ENCODE measurements around the gene MRTFA.

MRTFA gene

DNA sequence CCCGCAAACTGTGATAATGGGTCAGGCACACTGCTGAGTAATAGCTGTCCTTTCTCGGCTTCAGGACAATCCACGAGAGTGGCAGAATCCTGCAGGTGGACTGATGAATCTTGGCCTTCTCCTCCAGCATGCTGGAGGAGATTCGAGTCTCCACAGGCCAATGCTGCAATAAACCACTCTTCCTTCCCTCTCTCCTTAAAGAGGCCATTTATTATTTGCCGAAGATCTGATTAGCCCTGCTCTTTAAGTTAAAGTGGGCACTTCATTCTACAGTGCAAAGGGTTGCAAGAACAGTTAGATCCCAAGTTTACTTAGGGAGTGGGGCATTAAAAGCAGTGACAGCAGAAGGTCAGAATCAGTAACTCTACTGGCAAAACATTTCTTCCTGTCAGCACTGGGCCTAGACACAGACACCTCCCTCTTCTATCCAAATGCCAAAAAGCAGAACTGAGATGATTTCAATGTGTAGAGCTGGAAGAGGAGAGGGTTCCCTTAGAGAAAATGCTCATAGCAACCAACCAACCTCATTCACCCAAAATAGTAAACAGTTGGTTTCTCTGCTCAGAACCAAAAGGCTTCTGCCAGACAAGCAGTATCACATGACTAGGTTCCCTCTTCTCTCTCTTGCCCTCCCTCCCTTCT lies 144.4 kb downstream of the MRTFA start:
- ATAC-seq (peak; percentile 66), DNase-seq (no peak)

- DNase-seq (no peak), ATAC-seq (no peak)
Observed at GRCh38 chr22:40487663-40488249, 148.8 kb downstream of the MRTFA start.

DNA sequence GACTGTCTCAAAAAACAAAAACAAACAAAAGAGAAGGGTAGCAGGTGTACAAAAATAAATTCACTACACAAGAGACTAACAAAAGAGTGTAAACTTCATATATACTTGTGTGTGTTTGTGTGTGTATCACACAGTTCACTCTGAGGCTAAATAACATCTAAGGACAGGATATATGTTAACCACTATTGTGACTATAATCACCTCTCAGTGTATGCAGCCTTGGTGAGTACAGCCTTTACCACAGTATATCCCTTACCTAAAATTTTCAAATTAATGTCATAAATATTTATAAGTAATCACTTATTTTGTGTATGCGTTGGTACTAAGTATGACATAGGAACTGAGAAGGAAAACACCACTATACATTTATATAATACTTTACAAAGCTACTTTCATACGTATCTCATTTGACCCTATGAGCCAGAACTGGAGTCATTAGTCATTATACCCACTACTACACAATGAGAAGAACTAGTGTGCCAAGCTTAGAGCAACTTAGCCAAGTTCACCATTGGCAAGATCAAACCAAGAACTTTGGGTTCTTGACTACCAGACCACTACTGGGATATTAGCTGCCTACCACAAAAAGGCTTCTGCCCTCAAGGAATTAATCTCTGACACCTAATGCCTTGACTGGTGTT lies 149.4 kb downstream of the MRTFA start:
- ATAC-seq (peak; percentile 72), DNase-seq (no peak)

DNA sequence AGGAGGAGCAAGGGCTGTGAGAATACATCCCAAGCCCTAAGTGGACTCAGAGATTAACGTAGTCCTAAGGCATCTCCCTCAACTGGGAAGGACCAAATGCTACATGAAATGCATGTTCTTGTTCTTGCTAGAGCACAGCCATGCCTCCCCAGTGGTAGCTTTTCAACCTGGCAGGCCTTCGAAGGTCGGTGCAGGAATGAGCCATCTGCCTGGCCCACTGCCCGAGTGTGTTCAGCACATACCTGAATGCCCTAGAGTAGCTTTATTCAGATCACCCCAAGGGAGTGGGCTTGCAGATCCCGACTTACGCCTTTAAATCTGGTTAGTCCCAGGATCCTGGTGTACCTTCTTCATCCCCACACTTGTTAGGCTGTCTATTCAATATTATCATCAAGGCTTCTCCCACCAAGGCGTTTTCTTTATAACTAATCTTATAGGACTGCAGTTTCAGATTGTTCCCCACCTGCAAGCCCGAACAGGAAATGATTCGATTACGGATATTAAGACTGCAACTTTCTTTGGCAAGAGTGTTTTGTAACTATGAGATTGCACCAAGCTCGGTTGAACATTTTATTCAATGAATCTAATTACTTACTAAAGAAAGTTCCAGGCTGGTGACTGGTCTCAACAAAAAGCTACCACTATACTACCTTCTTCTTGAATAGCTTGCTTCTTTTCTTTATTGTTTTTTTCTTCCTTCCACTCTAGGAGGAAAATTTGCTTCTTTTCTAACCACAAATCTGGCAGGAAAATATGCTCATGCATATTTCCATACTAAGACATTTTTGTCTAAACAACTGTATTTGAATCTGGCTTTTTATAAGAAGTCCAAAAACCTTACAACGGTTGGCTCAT lies 150.5 kb downstream of the MRTFA start:
- DNase-seq (no peak), ATAC-seq (no peak)

DNA sequence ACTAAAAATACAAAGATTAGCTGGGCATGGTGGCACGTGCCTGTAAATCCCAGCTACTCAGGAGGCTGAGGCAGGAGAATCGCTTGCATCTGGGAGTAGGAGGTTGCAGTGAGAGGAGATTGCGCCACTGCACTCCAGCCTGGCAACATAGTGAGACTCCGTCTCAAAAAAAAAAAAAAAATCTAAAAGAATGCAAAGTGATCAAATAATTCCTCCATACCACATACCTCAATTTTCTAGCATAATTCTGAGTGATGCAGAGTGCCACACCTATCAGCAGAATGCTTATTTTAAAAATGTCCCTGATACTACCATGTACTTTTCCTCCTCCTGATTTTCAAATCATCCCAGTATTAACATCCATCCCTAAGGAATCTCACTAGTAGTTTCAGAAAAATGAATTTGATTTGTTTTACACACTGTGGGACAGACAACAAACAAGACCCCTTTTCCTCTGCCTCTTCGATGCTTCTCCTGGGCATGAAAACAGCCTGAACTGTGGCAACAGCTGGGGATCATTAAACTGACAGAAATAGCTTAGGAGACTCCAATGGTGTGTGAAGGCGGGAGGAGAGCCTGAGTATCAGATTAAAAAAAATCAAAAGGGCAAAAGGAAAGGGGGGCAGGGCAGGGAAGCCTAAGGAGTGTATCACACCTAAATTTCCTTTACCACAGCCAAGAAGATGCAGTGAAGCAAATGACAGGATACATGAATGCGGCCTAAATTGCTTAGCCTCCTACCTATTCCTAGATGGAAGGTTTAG lies 151.4 kb downstream of the MRTFA start:
- no peak for ATAC-seq

DNA sequence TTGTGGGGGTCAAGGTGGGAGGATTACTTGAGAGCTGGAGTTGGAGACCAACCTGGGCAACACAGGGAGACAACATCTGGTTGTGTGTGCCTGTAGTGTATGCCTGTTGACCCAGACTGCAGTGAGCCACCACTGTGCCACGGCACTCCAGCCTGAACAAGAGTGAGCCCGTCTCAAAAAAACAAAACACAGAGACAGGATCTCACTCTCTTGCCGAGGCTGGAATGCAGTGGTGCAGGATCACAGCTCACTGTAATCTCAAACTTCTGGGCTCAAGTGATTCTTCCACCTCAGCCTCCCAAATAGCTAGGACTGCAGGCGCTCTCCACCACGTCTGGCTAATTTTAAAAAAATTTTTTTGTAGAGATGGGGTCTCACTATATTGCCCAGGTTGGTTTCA lies 153.6 kb downstream of the MRTFA start:
- ATAC-seq, result no peak
- DNase-seq, result no peak

More for the DNA sequence above, 151.4 kb downstream of the MRTFA start:
- DNase-seq, result no peak

GRCh38 chr22:40482391-40482790 lies 154.1 kb downstream of the MRTFA start:
- DNase-seq, result no peak
- no peak for ATAC-seq

- ATAC-seq (no peak), DNase-seq (no peak)
Observed at GRCh38 chr22:40480996-40481395, 155.5 kb downstream of the MRTFA start.

DNA sequence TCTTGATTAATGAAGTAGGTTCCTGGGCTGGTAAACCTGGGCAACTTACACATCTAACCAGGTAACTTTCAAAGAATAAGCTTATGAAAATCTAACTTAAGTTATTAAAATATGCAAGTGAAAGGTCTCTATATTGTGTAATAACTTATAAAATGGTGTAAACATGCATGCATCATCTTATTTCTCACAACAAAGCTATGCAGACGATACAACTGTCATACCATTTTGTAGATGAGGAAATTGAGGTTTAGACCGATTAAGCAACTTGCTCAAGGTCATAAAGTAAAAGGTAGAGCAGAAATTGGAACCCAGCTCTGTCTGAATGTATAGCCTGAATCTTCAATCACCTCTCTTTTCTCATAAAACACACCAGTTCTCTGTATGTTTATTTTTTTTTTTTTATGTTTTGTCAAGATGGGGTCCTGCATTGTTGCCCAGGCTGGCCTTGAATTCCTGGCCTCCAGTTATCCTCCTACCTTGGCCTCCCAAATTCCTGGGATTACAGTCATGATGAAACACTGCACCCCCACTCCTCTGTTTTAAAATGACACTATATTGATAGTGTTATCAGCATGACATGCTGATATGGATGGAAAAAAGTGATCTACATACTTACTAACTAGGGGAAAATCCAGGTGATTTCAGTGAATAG lies 156.5 kb downstream of the MRTFA start:
- ATAC-seq (no peak), DNase-seq (no peak)

- no peak for ATAC-seq
- no peak for DNase-seq
Observed at GRCh38 chr22:40479126-40479800, 157.3 kb downstream of the MRTFA start.

- no peak for DNase-seq
- ATAC-seq, result no peak
Observed at GRCh38 chr22:40478338-40479125, 158.0 kb downstream of the MRTFA start.

DNA sequence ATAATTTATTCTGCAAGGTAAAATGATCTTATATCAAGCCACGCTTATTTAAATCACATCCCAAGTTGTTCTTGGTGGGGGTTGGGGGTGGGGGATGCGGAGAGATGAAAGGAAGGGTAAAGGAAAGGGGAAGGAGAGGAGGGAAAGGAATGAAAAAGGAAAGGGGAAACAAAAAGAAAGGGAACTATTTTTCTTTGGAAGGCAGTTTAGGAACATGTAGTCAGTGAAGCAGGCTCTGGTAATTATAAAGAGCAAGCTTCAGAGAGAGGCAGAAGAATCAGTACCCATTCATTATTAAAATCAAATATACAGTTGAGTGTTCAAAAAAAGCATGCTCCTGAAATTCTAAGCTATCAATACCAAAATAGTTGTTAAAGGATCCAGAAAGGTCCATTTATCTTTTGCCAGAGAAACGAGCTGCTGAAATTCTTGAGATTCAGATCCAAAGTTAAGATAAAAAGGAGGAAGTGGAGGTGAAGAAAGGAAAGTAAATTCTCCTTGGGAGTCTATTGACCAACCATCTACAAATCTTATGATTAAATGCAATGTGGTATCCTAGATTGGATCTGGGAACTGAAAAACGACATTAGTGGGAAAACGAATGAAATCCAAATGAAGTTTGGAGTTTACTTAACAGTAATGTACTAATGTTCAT lies 158.7 kb downstream of the MRTFA start:
- DNase-seq (no peak), ATAC-seq (no peak)

DNA sequence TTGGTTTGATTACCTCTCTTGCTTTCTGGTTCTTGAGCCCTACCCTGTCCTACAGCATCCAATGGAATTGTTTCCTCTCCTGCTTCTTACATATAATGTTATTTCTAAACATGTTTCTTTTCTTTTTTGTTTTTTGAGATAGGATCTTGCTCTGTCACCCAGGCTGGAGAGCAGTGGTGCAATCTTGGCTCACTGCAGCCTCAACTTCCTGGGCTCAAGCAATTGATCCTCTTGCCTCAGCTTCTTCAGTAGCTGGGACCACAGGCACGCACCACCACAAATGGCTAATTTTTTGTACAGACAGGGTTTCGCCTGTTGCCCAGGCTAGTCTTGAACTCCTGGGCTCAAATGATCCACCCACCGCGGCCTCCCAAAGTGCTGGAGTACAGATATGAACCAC lies 160.2 kb downstream of the MRTFA start:
- DNase-seq (no peak), ATAC-seq (no peak)

DNA sequence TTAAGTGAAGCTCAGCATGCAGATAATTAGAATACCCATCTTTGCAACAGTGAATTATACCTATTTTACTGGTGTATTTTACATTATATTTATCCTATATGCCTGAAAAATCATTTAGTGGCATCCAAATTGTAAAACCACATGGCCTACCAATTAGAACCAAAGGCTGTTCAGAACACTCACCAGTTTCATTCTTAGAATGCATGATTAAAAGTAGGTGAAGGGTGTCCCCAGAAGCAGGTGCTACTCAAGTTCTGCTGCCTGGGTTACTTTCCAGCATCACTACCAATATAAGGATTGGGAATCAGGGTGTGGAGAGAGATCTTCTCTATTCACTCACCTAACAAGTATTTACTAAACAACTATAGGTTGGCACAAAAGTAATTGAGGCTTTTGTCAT lies 162.8 kb downstream of the MRTFA start:
- no peak for DNase-seq

GRCh38 chr22:40472579-40472978 lies 163.9 kb downstream of the MRTFA start:
- ATAC-seq, result no peak
- DNase-seq, result no peak

More for the DNA sequence above, 162.8 kb downstream of the MRTFA start:
- no peak for ATAC-seq

DNA sequence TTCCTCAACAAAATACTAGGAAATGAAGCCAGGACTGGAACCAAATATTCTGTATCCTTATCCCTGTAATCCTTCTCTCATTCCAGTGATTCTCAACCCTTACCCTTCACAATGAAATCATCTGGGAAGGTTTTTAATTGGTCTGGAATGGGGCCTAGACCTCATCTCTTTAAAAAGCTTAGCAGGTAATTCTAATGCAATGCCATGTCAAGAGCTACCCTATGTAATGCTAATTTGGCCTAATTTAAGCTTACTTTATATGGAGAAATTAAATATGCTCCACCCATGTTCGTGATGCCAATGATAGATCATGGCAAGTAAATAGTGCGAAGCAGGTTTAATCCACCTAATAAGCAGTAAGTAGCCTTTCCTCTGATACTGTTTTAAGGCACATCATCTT lies 164.5 kb downstream of the MRTFA start:
- DNase-seq, result no peak

DNA sequence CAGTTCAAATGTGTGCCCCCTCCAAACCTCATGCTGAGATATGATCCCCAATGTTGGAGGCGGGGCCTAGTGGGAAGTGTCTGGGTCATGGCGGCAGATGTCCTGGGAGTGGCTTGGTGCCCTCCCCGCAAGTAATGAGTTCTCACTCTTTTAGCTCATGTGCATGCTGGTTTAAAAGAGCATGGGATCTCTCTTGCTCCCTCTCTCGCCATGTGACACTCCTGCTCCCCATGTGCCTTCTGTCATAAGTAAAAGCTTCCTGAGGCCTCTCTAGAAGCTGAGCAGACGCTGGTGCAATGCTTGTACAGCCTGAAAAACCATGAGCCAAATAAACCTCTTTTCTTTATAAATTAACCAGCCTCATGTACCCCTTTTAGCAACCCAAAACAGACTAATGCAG lies 167.3 kb downstream of the MRTFA start:
- ATAC-seq (no peak), DNase-seq (no peak)

More for the DNA sequence above, 164.5 kb downstream of the MRTFA start:
- no peak for ATAC-seq

DNA sequence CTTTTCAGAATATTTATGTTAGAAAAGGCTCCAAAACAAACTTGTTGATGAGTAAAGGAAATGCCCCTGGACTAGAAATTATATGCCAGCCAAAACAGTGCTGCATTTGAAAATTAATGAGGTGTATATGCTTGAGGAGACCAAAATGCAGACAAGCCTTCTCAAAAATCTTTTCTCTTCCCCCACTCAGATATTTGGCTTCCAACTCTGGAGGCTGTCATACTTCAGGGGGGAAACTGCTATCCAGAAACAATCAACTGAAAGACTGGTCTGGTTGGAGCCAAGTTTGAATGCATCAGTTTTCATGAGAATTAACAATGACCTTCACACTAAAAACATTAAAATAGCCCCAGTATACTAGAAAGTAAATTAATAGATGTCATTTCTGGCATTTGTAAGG lies 167.9 kb downstream of the MRTFA start:
- no peak for ATAC-seq
- no peak for DNase-seq

DNA sequence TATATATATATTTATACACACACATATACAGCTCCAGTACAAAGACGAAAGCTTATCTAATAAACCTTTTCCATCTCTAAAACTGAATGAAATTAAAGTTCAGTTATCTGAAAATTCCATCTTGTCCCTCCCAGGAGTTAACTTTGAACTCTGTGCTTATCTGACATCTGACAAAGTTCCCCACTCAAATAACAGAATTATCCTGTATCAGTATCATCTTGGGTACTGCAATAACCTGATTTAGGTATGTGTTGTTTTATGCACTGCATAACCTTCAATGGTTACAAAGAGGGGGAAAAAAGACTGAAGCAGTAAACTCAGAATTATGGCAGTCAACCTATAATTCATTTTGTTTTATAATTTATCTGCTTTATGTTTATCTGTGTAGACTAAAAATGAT lies 169.5 kb downstream of the MRTFA start:
- no peak for ATAC-seq
- no peak for DNase-seq

- ATAC-seq, result peak; percentile 65
- peak; percentile 19 for DNase-seq
Observed at GRCh38 chr22:40463683-40464082, 172.8 kb downstream of the MRTFA start.
